ENCODE results near the gene CFAP77. TPM values are rescaled to one million over a fixed set of nuclear protein-coding genes. Genes with fewer than 3 reads are reported as not detected.

The CFAP77 gene
- total RNA-seq, 2 donors from 2014 or later = 2.4 TPM; not detected in 1

DNA sequence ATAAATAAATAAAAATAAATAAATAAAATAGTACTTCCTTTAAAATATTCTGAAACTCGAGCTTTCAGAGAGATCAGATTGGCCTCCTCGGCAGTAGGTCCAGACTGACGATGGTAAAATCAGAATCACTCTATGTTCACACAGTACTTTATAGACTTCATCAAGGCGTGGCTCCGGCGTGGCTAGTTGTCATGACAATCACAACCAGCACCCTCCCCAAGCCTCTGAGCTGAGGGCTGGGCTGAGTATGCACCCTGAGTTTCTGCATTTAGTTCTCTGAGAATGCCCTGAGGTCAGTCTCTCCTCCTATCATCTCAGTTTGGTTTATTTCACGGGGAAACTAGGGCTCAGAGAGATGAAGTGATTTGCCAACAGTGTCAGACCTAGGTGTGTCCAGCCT, 129.1 kb downstream of the CFAP77 start:
- Histone ChIP-seq H3K4me3 (no peak overlapping the region), H3K27me3 (replicated peaks; ENCODE audit: insufficient read depth) (no peaks in the 10 kb centered on the region), H3K27ac (no peak overlapping the region), H3K9me3 (no peaks in the 10 kb centered on the region), H3K36me3 (no peaks in the 10 kb centered on the region), H3K4me1 (replicated peaks) (no peaks in the 10 kb centered on the region)
- no peak for DNase-seq (ENCODE audit: low spot score)
- TF ChIP-seq POLR2A (IDR thresholded peaks at IDR 0.05) = no peak
- TF ChIP-seq, protein P1, sequence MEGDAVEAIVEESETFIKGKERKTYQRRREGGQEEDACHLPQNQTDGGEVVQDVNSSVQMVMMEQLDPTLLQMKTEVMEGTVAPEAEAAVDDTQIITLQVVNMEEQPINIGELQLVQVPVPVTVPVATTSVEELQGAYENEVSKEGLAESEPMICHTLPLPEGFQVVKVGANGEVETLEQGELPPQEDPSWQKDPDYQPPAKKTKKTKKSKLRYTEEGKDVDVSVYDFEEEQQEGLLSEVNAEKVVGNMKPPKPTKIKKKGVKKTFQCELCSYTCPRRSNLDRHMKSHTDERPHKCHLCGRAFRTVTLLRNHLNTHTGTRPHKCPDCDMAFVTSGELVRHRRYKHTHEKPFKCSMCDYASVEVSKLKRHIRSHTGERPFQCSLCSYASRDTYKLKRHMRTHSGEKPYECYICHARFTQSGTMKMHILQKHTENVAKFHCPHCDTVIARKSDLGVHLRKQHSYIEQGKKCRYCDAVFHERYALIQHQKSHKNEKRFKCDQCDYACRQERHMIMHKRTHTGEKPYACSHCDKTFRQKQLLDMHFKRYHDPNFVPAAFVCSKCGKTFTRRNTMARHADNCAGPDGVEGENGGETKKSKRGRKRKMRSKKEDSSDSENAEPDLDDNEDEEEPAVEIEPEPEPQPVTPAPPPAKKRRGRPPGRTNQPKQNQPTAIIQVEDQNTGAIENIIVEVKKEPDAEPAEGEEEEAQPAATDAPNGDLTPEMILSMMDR (IDR thresholded peaks at IDR 0.05) = no peak
- TF ChIP-seq POLR2AphosphoS5 (IDR thresholded peaks at IDR 0.05) = no peak
- WGBS = 51% methylated on average over 7 of the region's 7 CpGs
- intact Hi-C loops (cut with DNase I) = no loop called here

DNA sequence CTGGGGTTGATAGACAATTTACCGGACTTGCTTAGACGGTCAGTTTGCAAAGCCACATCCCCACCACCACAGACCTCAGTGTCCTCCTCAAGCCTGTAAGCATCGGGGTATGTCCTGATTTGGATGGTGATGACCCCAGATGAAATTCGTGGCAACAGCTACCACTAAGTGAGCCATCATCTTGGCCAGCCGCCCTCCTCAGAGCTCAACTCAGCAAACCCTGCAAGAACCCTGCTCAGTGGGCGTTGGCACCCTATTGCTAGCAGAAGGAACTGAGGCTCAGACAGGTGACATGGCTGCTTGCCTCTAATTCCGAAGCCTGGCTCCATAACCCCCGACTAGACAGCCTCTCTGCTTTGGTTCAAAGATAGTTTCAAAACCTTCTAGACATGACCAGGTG, 131.0 kb downstream of the CFAP77 start:
- no peaks in the 10 kb centered on the region for H3K27me3 ChIP-seq (replicated peaks; ENCODE audit: insufficient read depth)
- H3K36me3 ChIP-seq = no peaks in the 10 kb centered on the region
- DNase-seq (ENCODE audit: low spot score) = no peak
- H3K4me3 ChIP-seq = no peak overlapping the region
- TF ChIP-seq, protein P1 (IDR thresholded peaks at IDR 0.05) = no peak
- TF ChIP-seq POLR2AphosphoS5 (IDR thresholded peaks at IDR 0.05) (no peak), POLR2A (IDR thresholded peaks at IDR 0.05) (no peak)
- no peaks in the 10 kb centered on the region for H3K4me1 ChIP-seq (replicated peaks)
- WGBS = 91% methylated on average over 8 of the region's 8 CpGs
- no peaks in the 10 kb centered on the region for H3K9me3 ChIP-seq
- H3K27ac ChIP-seq = no peak overlapping the region
- intact Hi-C loops (cut with DNase I) = no loop called here

DNA sequence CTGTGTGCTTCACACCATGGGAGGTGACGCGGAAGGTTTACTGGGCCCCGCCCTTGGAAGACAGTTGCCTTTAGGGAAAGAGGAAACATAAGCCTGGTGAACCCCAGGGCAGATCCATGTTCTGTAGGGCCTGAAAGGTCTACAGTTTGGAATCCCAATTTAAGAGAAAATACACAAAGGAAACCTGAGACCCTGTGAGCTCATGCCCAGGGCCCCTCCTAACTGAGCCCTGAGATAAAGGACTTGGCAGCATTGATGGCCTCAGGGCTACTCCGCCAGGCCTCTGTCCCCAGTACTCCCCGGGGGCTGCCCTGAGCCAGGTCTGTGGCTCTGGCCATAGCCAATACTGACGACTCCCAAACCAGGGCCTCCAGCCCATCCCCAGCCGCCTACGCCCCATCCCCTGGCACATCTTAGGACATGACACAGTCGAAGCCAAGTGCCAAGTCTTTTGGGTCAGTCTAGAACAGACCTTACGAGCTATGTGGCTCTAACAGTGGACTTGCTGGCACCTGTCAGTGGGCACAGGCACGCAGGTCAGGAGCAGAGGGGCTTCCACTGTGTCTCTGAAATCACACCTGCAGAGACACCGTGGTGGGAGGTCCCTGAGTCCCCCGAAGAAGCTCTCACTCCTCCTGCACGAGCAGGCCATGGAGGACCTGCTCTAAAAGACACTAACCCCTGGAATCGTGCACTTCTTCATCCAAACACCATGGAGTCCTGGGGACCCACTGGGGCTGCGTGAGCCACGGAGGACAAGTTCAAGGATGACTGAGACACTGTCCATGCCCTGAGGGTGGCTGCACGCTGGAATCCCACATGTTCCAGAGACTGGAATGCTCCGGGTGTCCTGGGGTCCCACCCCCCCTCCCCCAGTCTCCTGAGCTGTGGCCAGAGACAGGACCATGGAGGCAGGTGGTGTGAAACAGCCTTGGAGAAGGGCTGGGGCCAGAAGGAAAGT, 132.1 kb downstream of the CFAP77 start:
- H3K27me3 ChIP-seq (replicated peaks; ENCODE audit: insufficient read depth) = no peaks in the 10 kb centered on the region
- no peaks in the 10 kb centered on the region for H3K36me3 ChIP-seq
- no peaks in the 10 kb centered on the region for H3K4me1 ChIP-seq (replicated peaks)
- intact Hi-C loops (cut with DNase I) = no loop called here
- WGBS = 86% methylated on average over 18 of the region's 19 CpGs
- H3K27ac ChIP-seq = no peak overlapping the region
- no peak for DNase-seq (ENCODE audit: low spot score)
- H3K4me3 ChIP-seq = no peak overlapping the region
- TF ChIP-seq, protein P1 (IDR thresholded peaks at IDR 0.05) = no peak
- no peak for TF ChIP-seq POLR2AphosphoS5 (IDR thresholded peaks at IDR 0.05)
- TF ChIP-seq POLR2A (IDR thresholded peaks at IDR 0.05) = no peak
- H3K9me3 ChIP-seq = no peaks in the 10 kb centered on the region

DNA sequence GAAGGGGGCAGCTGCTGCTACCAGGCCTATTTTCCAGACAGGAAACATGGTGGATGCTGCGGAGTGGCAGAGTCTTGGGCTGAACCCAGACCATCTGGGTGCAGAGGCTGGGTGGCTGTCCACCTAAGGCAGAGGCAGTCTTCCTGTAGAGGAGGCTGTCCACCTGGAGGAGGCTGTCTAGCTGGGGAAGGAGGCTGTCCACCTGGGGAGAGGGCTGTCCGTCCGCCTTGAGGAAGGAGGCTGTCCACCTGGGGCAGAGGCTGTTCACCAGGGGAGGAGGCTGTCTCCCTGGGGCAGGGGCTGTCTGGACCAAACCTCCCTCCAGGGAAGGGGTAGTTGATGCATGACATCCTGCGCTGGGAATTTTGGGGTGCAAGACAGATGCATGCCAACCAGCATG, 133.2 kb downstream of the CFAP77 start:
- intact Hi-C loops (cut with DNase I) = no loop called here

More for the DNA sequence above, 133.2 kb downstream of the CFAP77 start:
- H3K4me1 ChIP-seq (replicated peaks) = no peaks in the 10 kb centered on the region
- 96% methylated on average over 4 of the region's 4 CpGs for WGBS
- TF ChIP-seq POLR2A (IDR thresholded peaks at IDR 0.05) (no peak), POLR2AphosphoS5 (IDR thresholded peaks at IDR 0.05) (no peak)
- TF ChIP-seq, protein P1 (IDR thresholded peaks at IDR 0.05) = no peak
- H3K9me3 ChIP-seq = no peaks in the 10 kb centered on the region
- no peaks in the 10 kb centered on the region for H3K27me3 ChIP-seq (replicated peaks; ENCODE audit: insufficient read depth)
- no peaks in the 10 kb centered on the region for H3K36me3 ChIP-seq
- no peak overlapping the region for H3K4me3 ChIP-seq
- no peak overlapping the region for H3K27ac ChIP-seq
- DNase-seq (ENCODE audit: low spot score) = no peak

Measured in prostate gland (tissue), 2 donors.